Fibroblast of the conjunctiva (primary cell): Measurements from ENCODE around the gene AMER3.
"Not testable (repeated sequence)": the region's sequence is repeated elsewhere in the genome, so short reads cannot be mapped to it uniquely, and the experiment has no call there.

Experiments used
- DNase-seq: peaks from one replicate; pipeline ENCODE4 v3.0.0-alpha.2; 2010; ENCODE audit warnings: low read depth

AMER3 gene, protein sequence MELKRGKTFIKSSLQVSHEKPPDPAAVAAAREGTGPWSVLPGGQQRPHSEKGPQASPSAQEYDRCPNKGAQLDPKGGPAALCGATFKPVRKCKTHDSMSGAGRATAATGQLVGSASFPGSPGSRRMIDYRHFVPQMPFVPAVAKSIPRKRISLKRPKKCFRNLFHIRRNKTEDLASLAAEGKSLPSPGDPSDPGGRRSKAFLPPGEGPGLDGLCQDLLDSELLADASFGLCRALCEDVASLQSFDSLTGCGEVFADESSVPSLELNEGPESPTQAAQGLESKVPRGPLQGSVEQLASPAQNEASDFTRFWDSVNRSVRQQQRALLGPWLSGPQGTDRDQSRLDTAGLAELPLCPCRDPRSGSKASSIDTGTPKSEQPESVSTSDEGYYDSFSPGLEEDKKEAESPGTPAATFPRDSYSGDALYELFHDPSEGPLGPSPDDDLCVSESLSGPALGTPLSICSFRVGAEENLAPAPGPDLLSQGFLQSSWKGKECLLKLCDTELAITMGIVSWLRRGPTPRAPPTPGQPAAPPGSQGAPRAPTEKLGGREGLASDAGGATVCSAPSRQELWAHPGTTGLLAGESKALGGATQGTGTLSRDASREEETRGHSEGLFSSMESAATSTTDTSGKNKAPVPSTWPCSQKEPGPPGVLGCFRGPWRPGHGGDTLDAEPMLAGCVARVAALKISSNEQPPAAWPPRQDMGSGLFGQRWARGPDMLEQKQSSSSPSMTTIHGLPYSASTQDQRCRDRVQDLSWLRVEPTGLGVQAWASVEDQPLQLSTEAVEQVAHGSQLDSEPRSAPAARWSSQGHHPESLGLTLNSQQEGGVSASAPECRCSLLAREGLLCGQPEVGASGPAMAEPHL

GRCh38 chr2:130755256-130756052 lies at the start of gene AMER3:
AMER3 (plus strand) TSS chr2:130755540; CDS start chr2:130762073, 6,533 bp downstream.
- DNase-seq = no peak

DNA sequence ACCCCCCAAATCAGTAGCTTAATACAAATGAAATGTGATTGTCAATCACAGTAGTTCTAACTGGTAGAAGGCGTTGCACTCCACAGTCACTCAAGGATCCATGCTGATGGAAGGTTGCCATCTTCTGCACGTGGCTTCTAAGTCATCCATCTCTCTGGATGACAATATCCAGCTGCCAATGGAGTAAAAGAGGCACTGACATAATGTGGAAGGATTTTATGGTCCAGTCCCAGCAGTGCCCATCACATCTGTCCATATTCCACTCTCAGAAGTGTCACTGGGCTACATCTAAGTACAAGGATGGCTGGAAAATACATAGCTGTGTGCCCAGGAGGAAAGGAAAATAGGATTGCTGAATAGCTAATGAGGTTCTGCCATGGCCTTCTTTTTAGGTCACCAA lies 40.5 kb upstream of the AMER3 start:
- not testable (repeated sequence) for DNase-seq

GRCh38 chr2:130720036-130720435 lies 35.3 kb upstream of the AMER3 start:
- no peak for DNase-seq

DNA sequence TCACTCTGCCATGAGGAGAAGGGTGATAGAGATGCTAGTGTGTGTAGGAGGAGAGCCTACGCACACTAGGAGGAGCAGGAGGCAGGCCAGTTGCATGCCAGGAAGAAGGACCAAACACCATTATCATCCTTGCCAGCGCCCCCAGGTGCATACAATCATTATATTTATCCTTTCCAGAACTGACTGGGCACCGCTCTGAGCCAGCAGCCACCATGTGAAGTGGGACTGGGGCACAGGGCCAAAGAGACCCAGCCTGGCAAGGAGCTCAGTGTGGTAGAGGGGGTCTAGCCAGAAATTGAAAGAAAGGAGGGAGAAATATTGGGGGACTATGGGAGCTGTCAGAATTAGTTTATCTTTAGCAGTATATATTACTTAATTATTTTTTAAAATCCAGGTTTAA lies 34.8 kb upstream of the AMER3 start:
- DNase-seq = no peak

GRCh38 chr2:130724455-130724854 lies 30.9 kb upstream of the AMER3 start:
- no peak for DNase-seq

DNA sequence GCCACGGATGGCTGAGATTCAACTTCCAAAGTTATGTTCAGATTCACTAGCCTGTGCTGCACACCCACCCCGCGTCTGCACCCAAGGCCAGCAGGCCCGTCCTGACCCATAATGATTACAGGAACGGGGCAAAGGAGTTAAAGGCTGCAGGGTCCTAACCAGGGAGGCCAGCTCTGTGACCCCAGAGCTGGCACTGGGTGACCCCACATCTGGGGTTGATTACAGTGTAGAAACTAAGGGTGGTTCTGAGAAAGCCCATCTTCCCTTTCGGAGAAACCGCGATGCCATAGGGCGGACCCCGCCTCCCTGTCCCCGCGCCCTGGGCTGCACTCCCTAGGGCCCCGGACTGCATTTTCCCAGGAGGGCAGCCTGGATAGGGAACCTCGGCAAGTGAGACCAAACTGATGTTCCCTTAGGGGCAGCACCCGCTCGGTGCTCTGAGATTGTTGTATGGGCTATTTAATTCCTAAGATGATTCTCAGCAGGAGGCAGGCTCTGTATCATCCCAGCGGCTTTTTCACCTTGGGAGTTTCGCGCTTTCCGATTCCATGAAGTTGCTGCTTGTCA lies 28.6 kb upstream of the AMER3 start:
- DNase-seq = no peak

- DNase-seq = peak; percentile 49
These were observed 27.9 kb upstream of the AMER3 start for GRCh38 chr2:130727286-130727924.

DNA sequence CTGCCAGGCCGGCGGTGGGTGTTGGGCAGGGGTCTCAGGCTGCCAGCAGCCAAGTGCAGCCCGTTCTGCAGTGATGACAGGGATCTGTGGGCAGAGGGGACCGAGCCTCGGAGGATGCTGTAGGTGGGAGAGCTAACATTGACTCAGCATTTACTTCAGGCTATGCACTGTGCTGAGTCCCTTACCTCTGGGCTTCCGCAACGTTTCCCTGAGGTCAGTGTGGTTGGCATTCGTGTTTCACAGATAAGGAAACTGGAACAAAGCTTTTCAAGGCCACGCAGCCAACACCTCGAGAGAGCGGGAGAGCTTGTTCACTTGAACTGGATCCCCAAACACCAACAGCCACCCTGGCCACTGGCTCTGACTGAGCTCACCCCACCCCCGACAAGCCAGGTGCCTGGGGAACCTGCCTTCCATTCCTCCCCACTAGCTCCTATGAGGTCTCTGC lies 27.3 kb upstream of the AMER3 start:
- DNase-seq = no peak

- no peak for DNase-seq
These were observed 26.6 kb upstream of the AMER3 start, which contains the start of gene GPR148 for GRCh38 chr2:130728549-130729316. GPR148 (plus strand) TSS chr2:130729070; CDS start chr2:130729152, 82 bp downstream.

DNA sequence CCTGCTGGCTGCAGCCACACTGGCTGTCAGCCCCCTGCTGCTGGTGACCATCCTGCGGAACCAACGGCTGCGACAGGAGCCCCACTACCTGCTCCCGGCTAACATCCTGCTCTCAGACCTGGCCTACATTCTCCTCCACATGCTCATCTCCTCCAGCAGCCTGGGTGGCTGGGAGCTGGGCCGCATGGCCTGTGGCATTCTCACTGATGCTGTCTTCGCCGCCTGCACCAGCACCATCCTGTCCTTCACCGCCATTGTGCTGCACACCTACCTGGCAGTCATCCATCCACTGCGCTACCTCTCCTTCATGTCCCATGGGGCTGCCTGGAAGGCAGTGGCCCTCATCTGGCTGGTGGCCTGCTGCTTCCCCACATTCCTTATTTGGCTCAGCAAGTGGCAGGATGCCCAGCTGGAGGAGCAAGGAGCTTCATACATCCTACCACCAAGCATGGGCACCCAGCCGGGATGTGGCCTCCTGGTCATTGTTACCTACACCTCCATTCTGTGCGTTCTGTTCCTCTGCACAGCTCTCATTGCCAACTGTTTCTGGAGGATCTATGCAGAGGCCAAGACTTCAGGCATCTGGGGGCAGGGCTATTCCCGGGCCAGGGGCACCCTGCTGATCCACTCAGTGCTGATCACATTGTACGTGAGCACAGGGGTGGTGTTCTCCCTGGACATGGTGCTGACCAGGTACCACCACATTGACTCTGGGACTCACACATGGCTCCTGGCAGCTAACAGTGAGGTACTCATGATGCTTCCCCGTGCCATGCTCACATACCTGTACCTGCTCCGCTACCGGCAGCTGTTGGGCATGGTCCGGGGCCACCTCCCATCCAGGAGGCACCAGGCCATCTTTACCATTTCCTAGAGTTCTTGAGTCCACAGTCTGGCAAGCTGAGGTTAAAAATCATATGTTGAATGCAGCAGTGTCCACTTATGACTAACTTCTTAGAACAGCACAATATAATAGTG lies 25.7 kb upstream of the AMER3 start:
- DNase-seq = no peak

DNA sequence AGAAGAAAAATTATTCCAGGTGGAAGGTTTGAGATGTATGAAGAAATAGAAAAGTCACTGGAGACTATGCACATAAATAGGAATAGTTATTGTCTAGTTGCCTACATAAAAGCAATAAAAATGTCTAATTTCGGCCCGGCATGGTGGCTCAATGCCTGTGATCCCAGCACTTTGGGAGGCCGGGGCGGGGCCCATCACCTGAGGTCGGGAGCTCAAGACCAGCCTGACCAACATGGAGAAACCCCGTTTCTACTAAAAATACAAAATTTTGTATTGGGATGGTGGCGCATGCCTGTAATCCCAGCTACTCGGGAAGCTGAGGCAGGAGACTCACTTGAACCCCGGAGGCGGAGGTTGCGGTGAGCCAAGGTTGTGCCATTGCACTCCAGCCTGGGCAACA lies 23.1 kb upstream of the AMER3 start:
- DNase-seq = not testable (repeated sequence)

- DNase-seq = no peak
These were observed 20.1 kb upstream of the AMER3 start for GRCh38 chr2:130735200-130735599.

DNA sequence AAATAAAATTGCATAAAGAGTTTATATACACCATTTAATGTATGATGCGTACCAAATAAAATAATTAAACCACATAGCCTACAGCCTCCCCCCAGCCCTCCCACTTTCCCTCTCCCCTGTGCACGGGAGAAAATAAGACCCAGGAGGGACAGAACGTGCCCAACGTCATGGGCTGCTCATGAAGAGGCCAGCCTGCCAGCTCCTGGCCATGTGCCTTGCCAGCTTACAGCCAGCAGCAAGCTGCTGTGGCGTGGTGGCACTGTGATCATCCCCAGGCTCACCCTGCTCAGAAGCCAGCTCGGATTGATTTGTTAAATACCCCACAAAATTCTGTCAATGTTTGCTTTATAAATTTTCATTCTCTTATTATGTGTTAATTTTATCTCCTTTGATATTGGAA lies 18.9 kb upstream of the AMER3 start:
- no peak for DNase-seq

- DNase-seq = no peak
These were observed 17.7 kb upstream of the AMER3 start for GRCh38 chr2:130737592-130737991.

DNA sequence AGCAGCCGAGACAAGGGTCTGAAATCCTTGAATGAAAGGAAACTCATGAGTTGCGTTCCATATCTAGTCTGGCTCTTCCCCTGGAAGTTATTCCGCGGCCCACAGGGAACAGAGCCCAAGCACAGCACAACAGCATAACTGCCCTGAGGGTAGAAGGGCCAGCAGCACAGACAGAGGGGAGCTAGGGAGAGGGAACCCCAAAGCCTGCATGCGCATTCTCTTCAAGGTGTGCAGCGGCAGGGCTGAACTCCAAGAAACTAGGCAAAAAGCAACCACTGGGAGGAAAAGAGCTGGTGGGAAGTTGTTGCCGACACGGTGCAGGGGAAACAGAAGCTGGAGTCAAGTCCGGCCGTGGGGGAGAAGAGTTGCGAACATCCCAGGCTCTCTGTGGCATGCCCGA lies 14.7 kb upstream of the AMER3 start:
- no peak for DNase-seq

DNA sequence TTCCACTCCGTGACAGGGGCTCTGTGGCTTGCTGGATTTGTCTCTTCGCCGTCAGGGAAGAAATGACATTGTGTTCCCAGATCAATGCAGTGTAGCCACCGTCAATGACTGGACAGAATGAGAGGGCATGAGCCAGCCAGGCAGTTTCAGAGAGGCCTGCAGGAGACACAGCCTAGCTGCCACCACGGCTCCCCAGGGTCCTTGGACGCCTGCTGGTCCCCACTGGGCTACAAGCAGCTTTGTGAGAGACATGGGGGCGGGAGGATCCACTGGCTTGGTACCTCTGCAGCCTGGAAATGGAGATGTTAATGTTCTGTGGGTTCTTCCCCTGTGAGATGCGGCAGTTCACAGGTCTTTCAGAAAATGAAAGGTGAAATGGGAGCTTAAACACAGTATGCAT lies 12.1 kb upstream of the AMER3 start:
- DNase-seq = no peak

DNA sequence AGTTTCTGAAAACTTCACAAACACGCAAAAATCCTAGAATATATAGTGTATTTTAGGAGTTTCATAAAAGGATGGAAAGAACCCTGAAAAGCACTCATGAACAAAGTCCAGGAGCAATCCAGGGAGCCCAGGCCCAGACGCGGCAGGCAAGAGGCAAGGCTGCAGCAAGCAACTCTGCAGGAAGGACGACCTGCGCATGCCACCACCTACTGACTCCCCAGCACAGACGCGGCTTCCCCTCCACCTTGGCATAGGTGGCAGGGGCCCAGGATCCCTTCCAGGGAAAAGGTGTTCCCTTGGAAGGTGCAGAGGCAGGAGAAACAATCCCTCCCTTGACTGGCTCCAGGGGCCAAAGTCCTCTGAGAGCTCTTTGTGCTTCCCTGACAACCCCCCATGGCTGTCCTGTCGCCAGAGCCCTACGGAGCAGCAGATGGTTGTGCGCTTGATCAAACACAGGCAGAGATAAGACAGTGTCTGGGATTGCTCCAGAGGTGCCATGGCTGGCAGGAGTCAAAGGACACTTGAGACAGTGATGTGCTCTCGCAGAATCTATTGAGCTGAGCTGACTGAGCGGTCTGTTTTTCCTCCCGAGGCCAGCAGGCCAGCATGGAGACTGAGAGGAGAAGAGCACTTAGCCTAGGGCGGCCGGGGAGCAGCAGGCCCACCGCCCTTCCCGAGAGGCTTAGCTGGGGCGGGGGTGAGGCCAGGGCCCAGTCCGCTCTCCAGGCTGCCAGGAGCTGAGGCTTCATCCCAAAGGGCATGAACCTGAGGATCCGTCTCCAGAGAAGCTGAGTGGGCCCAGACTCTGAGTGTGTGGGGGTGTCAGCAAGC lies 10.8 kb upstream of the AMER3 start:
- no peak for DNase-seq

GRCh38 chr2:130749078-130749477 lies 6.3 kb upstream of the AMER3 start:
- no peak for DNase-seq
